HG03175 (cell line): ENCODE data around the gene IL6R.
"Not testable (repeated sequence)": the region's sequence is repeated elsewhere in the genome, so short reads cannot be mapped to it uniquely, and the experiment has no call there.

Experiments
- ATAC-seq: cut with Tn5 transposase; IDR thresholded peaks from one replicate; pipeline ENCODE4 v1.9.1; 2021; ENCODE audit warnings: mild to moderate bottlenecking, moderate library complexity; ENCODE audit not compliant: unreplicated experiment

The IL6R gene

GRCh38 chr1:154479764-154480421, 74.8 kb downstream of the IL6R start:
- no peak for ATAC-seq

- no peak for ATAC-seq
Measured at GRCh38 chr1:154481053-154481452, 75.9 kb downstream of the IL6R start.

- ATAC-seq = no peak
Measured at GRCh38 chr1:154483941-154484803, 79.0 kb downstream of the IL6R start.

GRCh38 chr1:154485106-154485505, 80.0 kb downstream of the IL6R start:
- no peak for ATAC-seq

- ATAC-seq = no peak
Measured at GRCh38 chr1:154485910-154486496, 80.9 kb downstream of the IL6R start.

DNA sequence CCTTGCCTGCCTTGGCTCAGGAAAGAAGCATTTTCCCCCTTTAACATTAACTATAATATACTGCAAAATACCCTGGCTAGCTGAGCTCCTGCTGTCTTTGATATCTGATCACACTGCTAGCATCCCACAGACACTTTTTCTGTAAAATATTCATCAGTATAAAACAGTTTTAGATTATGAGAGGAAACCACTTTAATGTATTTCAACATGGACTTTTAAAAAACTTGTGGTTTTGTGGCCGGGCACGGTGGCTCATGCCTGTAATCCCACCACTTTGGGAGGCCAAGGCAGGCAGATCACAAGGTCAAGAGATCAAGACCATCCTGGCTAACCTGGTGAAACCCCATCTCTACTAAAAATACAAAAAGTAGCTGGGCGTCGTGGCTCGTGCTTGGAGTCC, 81.6 kb downstream of the IL6R start:
- ATAC-seq = not testable (repeated sequence)

- ATAC-seq = no peak
Measured at GRCh38 chr1:154488922-154489321, 83.8 kb downstream of the IL6R start.

DNA sequence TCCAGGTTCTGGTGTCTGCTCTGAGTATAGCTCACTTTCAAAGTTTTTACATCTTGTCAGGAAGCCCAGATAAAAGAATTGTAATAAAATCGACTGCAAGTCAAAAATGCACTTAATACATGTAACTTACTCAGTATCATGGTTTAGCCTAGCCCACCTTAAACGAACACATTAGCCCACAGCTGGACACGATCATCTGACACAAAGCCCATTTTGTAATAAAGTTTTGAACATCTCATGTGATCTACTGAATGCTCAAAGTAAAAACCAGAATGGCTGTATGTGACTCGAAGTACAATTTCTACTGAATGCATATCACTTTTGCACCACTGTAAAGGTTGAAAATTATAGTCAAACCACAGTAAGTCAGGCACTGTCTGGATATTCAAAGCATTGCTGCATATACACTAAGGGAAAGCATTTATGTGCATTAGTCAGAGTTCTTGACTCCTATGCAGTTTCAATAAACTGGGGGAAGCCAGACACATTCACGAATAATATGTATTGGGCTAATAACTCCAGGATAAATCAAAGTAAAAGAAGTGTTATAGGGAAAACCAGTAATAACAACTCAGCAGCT, 84.6 kb downstream of the IL6R start:
- ATAC-seq = no peak

DNA sequence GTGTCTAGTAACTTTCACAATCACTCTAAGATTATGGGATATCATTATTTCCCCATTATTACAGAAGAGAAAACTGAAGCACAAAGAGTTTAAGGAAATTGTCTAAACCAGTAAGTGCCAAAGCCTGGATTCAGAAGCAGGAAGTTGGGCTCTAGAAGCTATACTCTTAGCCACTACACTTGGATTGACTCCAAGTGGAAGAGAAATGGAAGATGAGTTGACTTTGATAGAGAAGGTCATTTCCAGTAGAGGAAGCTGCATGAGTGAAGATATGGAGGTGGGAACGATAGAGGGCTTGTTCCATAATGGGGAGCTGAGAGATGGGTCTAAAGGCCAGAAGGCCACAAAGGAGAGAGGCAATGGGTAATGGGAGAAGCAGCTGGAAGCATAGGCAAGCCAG, 85.2 kb downstream of the IL6R start:
- no peak for ATAC-seq

- no peak for ATAC-seq
Measured at GRCh38 chr1:154492115-154492514, 87.0 kb downstream of the IL6R start.

- ATAC-seq = no peak
Measured at GRCh38 chr1:154493276-154493675, 88.1 kb downstream of the IL6R start.

GRCh38 chr1:154495496-154496273, 90.5 kb downstream of the IL6R start:
- no peak for ATAC-seq

DNA sequence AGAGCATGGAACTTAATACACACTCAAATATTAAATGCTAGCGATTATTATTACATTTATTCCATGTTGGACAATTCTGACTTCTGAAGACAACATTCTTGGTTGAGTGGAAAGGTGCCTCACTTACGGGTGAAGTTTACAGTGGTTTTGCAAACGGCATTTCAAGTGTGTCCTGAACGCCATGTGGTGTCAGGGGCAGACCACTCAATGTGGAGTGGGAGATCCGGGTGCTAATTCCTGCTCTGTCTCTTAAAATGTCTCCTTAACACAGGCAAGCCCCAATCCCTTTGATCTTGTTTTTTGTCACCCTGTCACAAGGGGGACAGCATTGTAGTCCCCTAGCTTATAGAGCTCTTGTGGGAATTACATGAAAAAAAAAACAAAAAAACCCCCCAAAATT, 91.2 kb downstream of the IL6R start:
- no peak for ATAC-seq

GRCh38 chr1:154497026-154497806, 92.1 kb downstream of the IL6R start:
- ATAC-seq = no peak

DNA sequence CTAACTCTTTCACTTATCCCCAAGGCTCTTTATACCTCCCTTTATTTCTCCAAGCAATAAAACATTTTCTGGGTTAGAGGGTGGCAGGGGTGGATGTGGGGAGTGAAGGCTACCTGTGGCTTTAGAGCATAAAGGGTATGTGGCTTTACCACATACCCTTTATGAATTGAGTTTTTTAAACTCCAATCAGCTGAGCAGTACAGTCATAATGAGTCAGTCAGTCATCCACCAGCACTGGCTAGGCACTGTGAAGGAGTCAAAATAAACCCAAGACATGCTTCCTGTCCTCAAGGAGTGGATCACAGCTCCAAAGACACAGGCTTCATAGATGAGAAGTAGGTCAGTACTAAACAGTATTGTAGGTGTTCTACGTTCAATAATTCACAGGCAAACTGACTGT, 94.3 kb downstream of the IL6R start:
- no peak for ATAC-seq

DNA sequence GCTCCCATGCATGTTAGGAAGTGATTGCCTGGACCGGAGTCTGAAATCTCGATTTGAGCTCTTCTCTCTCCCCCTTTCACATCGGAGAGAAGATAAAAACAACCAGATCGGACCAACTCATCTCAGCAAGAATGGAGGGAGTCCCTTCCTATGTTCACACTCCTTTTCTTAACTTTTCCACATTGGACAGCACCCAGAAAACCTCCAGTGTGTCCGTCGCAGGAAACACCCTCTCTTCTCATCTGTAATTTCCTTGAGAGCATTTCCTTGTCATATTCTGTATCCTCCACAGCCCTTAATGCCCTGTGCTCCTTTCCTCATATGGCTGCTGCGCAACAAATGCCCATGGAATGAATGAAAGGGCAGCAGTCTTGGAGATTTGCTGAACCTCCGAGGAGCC, 95.4 kb downstream of the IL6R start:
- ATAC-seq = no peak

DNA sequence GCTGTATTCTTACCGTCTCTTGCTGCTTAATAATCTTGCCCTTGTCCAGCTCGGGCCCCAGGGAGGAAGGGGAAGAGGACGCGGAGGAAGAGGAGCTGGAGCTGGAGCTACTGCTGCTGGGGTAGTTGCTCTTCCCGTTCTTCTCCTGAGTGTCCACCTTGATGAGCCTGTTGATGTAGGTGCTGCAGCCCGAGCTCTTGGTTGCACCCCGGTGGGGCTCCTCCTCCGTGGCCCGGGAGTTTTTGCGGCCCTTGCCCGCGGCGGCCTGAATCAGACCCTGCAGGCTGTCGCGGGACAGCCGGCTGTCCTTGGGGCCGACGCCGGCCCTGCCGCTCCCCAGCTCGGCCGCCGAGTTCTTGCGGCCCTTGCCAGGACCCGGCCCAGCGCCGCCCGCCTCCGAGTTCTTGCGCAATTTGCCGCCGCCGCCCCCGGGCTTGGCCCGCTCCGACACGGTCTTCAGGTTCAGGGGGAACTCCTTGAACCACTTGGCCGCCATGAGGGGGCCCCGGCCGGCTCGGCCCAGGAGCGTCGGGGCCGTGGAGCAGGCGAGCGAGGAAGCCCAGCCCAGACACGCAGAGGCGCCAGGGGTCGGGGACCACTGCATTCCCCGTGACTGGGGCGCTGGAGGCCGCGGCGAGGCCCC, 96.4 kb downstream of the IL6R start:
- ATAC-seq = no peak

- ATAC-seq = no peak
Measured at GRCh38 chr1:154502066-154502743, 97.1 kb downstream of the IL6R start, which contains the start of the genes SHE and TDRD10. SHE (minus strand) TSS chr1:154502412; CDS start chr1:154502026, 386 bp downstream. TDRD10 (plus strand) TSS chr1:154502219; CDS start chr1:154506904, 4,685 bp downstream.

GRCh38 chr1:154502744-154503115, 97.6 kb downstream of the IL6R start:
- ATAC-seq = no peak
